ENCODE measurements around the gene ADM5. TPM values are rescaled to one million over a fixed set of nuclear protein-coding genes. Genes with fewer than 3 reads are reported as not detected.

Gene ADM5
- total RNA-seq, 6 donors from 2014 or later, result 0.55 to 3.0 (median 1.5) TPM; not detected in 1

- Histone ChIP-seq H3K36me3 (no peaks in the 10 kb centered on the region), H3K4me3 (no peak overlapping the region), H3K27me3 (no peaks in the 10 kb centered on the region), H3K27ac (no peak overlapping the region), H3K4me1 (no peaks in the 10 kb centered on the region), H3K9me3 (no peaks in the 10 kb centered on the region)
- ATAC-seq (ENCODE audit: low FRiP score in 2 of 2), result peak in 1 of 2 donors; percentile 4
- WGBS, 2 donors, result 90 to 91% methylated on average over 22 of the region's 22 CpGs
- TF ChIP-seq CTCF (IDR thresholded peaks at IDR 0.05) (no peak), EP300 (IDR thresholded peaks at IDR 0.05) (no peak), POLR2A (IDR thresholded peaks at IDR 0.05) (no peak)
- no peak for DNase-seq
Observed at GRCh38 chr19:49704888-49705642, 15.7 kb downstream of the ADM5 start.

GRCh38 chr19:49705919-49706318, 16.5 kb downstream of the ADM5 start:
- Histone ChIP-seq H3K36me3 (no peaks in the 10 kb centered on the region), H3K27me3 (no peaks in the 10 kb centered on the region), H3K27ac (no peak overlapping the region), H3K4me3 (no peak overlapping the region), H3K4me1 (no peaks in the 10 kb centered on the region), H3K9me3 (no peaks in the 10 kb centered on the region)
- ATAC-seq (ENCODE audit: low FRiP score in 2 of 2), result no peak
- TF ChIP-seq CTCF (IDR thresholded peaks at IDR 0.05) (no peak), POLR2AphosphoS5 (IDR thresholded peaks at IDR 0.05) (no peak), POLR2A (IDR thresholded peaks at IDR 0.05) (no peak), EP300 (IDR thresholded peaks at IDR 0.05) (no peak)
- WGBS, 2 donors, result 90 to 91% methylated on average over 8 to 15 of the region's 16 CpGs
- no peak for DNase-seq

GRCh38 chr19:49710372-49710951, 21.1 kb downstream of the ADM5 start:
- Histone ChIP-seq H3K36me3 (no peaks in the 10 kb centered on the region), H3K27ac (no peak overlapping the region), H3K27me3 (no peaks in the 10 kb centered on the region), H3K4me1 (no peaks in the 10 kb centered on the region), H3K9me3 (no peaks in the 10 kb centered on the region), H3K4me3 (no peak overlapping the region)
- DNase-seq, result no peak
- WGBS, 2 donors, result 91 to 92% methylated on average over 20 of the region's 20 CpGs
- no peak for TF ChIP-seq CTCF (IDR thresholded peaks at IDR 0.05)
- TF ChIP-seq POLR2A (IDR thresholded peaks at IDR 0.05), result no peak
- no peak for TF ChIP-seq EP300 (IDR thresholded peaks at IDR 0.05)
- no peak for TF ChIP-seq POLR2AphosphoS5 (IDR thresholded peaks at IDR 0.05)
- ATAC-seq (ENCODE audit: low FRiP score in 2 of 2), result no peak

GRCh38 chr19:49712397-49712859, 23.0 kb downstream of the ADM5 start:
- WGBS, 2 donors, result 58 to 63% methylated on average over 20 of the region's 20 CpGs
- no peak overlapping the region for H3K27ac ChIP-seq
- no peaks in the 10 kb centered on the region for H3K27me3 ChIP-seq
- TF ChIP-seq POLR2AphosphoS5 (IDR thresholded peaks at IDR 0.05), result no peak
- no peaks in the 10 kb centered on the region for H3K9me3 ChIP-seq
- H3K4me1 ChIP-seq, result peaks cover 0 to 3% (median 0%) of the 10 kb centered on the region in 4 donors
- ATAC-seq (ENCODE audit: low FRiP score in 2 of 2) (peak in 1 of 2 donors; percentile 72), DNase-seq (no peak)
- no peaks in the 10 kb centered on the region for H3K36me3 ChIP-seq
- no peak overlapping the region for H3K4me3 ChIP-seq

GRCh38 chr19:49713236-49713845, 23.9 kb downstream of the ADM5 start:
- ATAC-seq (ENCODE audit: low FRiP score in 2 of 2), result no peak

More at GRCh38 chr19:49713236-49713845, 23.9 kb downstream of the ADM5 start:
- Histone ChIP-seq H3K4me1 (peaks cover 0 to 3% (median under 1%) of the 10 kb centered on the region in 4 donors), H3K9me3 (no peaks in the 10 kb centered on the region), H3K27ac (no peak overlapping the region), H3K27me3 (no peaks in the 10 kb centered on the region), H3K4me3 (no peak overlapping the region), H3K36me3 (no peaks in the 10 kb centered on the region)
- DNase-seq, result no peak
- 84% methylated on average over 7 of the region's 8 CpGs; no CpG with 5 or more reads in 1 of the 2 donors for WGBS, 2 donors
- no peak for TF ChIP-seq POLR2A (IDR thresholded peaks at IDR 0.05)
- no peak for TF ChIP-seq CTCF (IDR thresholded peaks at IDR 0.05)
- TF ChIP-seq EP300 (IDR thresholded peaks at IDR 0.05), result no peak
- TF ChIP-seq POLR2AphosphoS5 (IDR thresholded peaks at IDR 0.05), result no peak

All from upper lobe of left lung (tissue), 6 donors.